GM12865 (cell line): ENCODE measurements around the gene HJURP.

ENCODE experiments used
- DNase-seq: peaks from one replicate; pipeline ENCODE4 v3.0.0; 2010; ENCODE audit warnings: low read depth
- H3K4me3 ChIP-seq: 2 replicates; pipeline ENCODE4 v1.5.1; 2011; ENCODE audit warnings: mild to moderate bottlenecking, low read depth, low read length, control low read depth
- TF ChIP-seq, protein P1 (sequence below): IDR thresholded peaks from 2 replicates; pipeline ENCODE4 v1.5.1; 2011; ENCODE audit warnings: low read length, control low read depth, low read depth, inconsistent platforms; ENCODE audit not compliant: insufficient read depth; ENCODE audit errors: missing control alignments

Gene HJURP

DNA sequence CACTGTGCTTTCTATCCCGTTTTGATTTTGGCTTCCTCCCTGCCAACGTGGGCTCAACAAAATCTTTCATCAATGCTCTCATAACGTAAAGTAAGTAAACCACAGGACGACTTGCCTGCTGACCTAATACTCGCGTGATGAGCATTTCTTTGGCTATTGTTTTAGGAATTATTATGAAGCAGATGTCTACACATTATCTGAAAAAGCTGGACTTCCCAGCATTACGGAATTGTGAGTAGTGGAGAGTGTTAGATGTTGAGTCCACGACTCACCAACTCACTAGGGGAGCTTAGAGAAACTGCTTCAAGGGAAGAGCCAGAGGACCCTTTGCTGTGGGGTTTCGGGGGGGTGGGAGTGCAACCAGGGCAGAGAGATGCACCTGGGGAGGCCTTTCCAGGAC lies 21.9 kb downstream of the HJURP start:
- TF ChIP-seq, protein P1, sequence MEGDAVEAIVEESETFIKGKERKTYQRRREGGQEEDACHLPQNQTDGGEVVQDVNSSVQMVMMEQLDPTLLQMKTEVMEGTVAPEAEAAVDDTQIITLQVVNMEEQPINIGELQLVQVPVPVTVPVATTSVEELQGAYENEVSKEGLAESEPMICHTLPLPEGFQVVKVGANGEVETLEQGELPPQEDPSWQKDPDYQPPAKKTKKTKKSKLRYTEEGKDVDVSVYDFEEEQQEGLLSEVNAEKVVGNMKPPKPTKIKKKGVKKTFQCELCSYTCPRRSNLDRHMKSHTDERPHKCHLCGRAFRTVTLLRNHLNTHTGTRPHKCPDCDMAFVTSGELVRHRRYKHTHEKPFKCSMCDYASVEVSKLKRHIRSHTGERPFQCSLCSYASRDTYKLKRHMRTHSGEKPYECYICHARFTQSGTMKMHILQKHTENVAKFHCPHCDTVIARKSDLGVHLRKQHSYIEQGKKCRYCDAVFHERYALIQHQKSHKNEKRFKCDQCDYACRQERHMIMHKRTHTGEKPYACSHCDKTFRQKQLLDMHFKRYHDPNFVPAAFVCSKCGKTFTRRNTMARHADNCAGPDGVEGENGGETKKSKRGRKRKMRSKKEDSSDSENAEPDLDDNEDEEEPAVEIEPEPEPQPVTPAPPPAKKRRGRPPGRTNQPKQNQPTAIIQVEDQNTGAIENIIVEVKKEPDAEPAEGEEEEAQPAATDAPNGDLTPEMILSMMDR: no peak
- no peak for DNase-seq

DNA sequence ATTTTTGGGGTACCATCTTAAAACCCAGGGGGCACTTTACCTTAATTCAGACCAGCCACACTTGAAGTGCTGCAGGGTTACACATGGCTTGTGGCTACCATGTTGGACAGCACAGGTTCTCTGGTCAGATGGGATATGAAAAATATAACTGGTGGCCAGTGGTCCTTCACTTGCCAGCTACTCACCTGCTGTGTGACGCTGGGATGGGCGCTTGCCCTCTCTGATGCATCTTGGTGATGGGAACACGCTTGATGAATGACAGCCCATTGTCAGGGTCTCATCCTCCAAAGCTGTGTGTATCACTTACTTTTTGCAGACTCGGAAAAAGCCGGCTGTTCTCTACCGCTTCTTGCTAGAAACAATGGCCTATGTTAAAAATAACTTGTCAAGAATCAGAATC lies 22.5 kb downstream of the HJURP start:
- H3K4me3 ChIP-seq: no peak overlapping the region
- TF ChIP-seq, protein P1: no peak
- DNase-seq: no peak

More for the DNA sequence above, 21.9 kb downstream of the HJURP start:
- no peak overlapping the region for H3K4me3 ChIP-seq

DNA sequence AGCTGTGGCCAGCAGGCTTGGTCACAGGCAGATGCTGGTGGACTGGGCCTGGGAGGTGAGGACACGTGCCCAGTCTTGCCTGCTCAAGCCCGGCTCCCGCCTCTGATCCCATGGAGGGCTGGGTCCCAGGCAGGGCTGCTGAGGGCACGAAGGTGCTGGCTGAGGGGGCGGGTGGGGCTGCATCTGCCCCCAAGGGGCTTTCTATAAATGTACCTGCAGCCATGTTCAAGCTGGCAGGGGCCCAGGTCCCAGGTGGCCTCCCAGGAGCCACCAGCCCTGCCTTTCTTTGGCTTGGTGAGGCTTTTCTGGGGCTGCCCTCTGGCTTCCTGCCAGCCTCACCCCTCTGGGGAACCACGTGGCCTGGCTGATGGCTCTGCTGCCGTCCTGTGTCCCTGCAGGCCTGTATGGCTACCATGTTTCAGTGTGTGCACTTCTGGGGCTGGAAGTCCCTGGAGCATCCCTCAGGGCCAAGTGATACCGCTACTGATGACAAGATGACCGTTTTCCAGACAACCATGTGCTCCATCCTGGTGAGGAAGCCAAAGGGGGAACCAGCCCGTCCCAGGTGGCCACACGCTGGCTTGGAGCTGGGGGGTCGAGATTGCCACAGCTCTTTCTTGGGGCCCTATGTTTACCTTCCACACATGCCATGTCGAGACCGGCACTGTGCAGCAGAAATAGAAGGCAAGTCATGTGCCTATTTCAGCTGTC lies 23.2 kb downstream of the HJURP start:
- H3K4me3 ChIP-seq: no peak overlapping the region
- no peak for DNase-seq
- TF ChIP-seq, protein P1: no peak

DNA sequence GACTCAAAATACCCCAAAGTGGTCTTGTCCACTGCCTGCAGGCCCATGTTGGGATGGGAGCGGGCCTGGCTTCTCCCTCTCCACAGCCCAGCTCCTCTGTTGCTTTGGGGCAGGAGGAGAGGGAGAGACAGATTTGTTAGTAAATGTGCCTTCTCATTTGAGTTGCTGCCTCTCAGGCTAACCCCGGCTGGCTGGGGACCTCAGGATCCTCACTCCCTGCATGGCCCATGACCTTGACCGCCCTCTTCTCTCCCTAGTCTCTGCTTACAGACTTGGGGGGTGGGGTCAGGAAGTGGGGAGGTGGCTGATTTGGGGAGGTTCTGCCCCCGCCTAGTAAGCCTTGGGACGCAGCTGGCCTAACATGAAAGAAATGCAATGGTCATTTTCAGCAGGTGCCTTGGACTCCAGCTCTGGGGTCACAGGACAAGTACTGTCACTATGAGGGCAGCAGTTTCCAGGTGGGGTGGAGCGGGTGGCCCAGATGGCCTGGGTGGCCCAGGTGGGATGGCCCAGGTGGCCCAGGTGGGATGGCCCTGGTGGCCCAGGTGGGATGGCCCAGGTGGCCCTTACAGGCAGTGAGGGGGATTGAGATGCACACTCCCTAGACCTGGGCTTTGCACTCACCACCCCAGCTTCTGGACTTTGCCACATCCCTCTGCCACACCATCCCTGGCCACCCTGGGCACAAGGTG lies 24.1 kb downstream of the HJURP start:
- TF ChIP-seq, protein P1: no peak
- no peak for DNase-seq
- no peak overlapping the region for H3K4me3 ChIP-seq

DNA sequence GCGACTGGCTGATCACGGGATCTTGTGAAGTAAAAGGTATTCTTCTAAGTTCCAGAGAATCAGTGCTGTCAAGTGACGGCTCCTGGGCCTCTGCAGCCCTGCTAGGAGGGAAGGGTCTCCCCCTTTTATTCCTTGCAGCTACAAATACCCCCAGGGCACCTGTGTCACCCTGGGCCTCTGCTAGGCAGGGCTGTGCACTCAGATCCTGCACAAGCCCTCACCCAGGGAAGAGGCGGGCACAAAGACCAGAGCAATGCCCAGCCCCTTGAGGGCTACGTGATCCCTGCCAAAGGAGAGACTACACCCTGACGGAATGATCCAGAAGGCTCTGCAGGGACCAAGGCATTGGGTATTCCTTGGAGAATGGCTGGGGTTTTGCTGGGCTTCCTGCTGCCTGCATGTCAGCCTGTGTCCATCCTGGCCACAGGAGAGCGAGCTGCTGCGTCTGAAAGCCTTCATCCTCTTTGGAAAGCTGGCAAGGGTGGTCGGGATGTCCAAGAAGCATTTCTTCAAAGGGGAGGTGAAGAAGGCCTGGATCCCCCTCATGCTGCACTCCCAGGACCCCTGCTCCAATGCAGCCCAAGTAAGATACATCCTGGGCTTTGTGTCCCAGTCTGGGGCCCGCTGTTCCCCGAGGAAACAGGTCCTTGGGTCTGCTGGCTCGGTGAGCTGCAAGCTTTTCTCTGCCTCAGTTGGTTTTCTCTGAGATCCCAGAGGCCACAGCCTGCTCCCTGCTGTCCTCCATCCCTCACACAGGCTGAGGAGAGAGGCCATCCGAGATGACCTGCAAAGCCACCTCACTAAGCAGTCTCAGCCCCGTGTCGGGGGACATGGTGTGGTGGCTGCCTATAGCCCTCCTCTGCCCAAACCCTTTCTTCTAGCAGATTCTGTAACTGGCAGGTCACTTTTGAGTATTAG lies 24.9 kb downstream of the HJURP start:
- no peak overlapping the region for H3K4me3 ChIP-seq
- DNase-seq: no peak
- TF ChIP-seq, protein P1: no peak

DNA sequence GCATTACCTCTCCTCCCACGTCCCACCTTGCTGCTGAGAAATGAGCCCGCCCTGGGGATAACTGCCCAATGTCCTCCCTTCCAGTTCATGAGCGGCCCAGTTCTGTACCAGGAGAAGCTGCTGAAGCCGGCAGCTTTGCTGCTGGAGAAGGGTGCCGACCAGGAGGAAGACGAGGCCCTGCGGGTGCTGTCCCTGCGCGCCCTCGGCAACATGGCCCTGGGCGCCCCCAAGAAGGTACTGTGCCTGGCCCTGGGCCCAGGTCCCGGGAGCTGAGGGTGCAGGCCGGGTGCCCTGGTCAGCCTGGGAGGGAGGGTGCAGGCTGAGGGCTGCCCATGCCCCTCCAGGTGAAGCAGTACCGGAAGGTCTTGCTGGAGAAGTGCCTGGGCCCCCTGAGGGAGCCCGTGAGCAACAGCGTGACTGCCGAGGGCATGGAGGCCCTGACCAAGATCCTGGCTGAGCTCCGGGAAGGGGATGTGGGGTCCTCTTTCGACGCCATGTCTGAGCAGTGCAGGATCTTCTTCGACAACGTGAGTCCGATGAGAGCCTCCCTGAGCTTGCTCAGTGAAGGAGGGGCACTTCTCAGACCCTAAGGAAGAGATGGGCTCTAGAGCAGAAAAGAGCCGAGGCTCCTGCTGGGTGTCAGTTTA lies 25.7 kb downstream of the HJURP start:
- TF ChIP-seq, protein P1: no peak
- no peak for DNase-seq
- H3K4me3 ChIP-seq: no peak overlapping the region
